Astrocyte (in vitro differentiated cells and primary cell): ENCODE results near the gene ARHGAP25. TPM values are rescaled to one million over a fixed set of nuclear protein-coding genes. Genes with fewer than 3 reads are reported as not detected.

Experiments used
- DNase-seq: peaks from one replicate; pipeline ENCODE4 v3.0.0-alpha.2; 2010; ENCODE audit warnings: low read depth
- FAIRE-seq: peaks from 2 replicates; lab custom pipeline; 2011; peaks lifted over from hg19 to GRCh38; lab: Jason Lieb, UNC
- H2AFZ ChIP-seq: 2 replicates; pipeline ENCODE4 v1.6.0; 2012; ENCODE audit warnings: low read depth, low read length, inconsistent platforms
- H3K27ac ChIP-seq: 2 replicates; pipeline ENCODE4 v1.5.1; 2011; ENCODE audit warnings: low read depth, low read length, inconsistent platforms
- H3K27me3 ChIP-seq: 2 replicates; pipeline ENCODE4 v1.6.0; 2011; ENCODE audit warnings: low read length, inconsistent platforms; ENCODE audit not compliant: insufficient read depth
- H3K36me3 ChIP-seq: 2 replicates; pipeline ENCODE4 v1.5.1; 2011; ENCODE audit warnings: low read length, inconsistent platforms; ENCODE audit not compliant: insufficient read depth
- H3K4me1 ChIP-seq: 2 replicates; pipeline ENCODE4 v1.5.1; 2011; ENCODE audit warnings: low read length, inconsistent platforms; ENCODE audit not compliant: insufficient read depth
- H3K4me2 ChIP-seq: 2 replicates; pipeline ENCODE4 v1.6.0; 2012; ENCODE audit warnings: low read length, inconsistent platforms
- H3K4me3 ChIP-seq: 2 replicates; pipeline ENCODE4 v1.5.1; 2011; ENCODE audit warnings: low read depth, mild to moderate bottlenecking, low read length, inconsistent platforms; ENCODE audit not compliant: insufficient read depth
- H3K79me2 ChIP-seq: 2 replicates; pipeline ENCODE4 v1.6.0; 2012; ENCODE audit warnings: mild to moderate bottlenecking, low read length, inconsistent platforms; ENCODE audit not compliant: insufficient read depth
- H3K9ac ChIP-seq: 2 replicates; pipeline ENCODE4 v1.6.0; 2012; ENCODE audit warnings: mild to moderate bottlenecking, low read length, inconsistent platforms
- H3K9me3 ChIP-seq: 2 replicates; pipeline ENCODE4 v1.5.1; 2012; ENCODE audit warnings: low read depth, mild to moderate bottlenecking, low read length, inconsistent platforms; ENCODE audit not compliant: insufficient read depth
- H4K20me1 ChIP-seq: 2 replicates; pipeline ENCODE4 v1.6.0; 2012; ENCODE audit warnings: low read length, inconsistent platforms; ENCODE audit not compliant: insufficient read depth
- H3K27ac Mint-ChIP-seq: one replicate; pipeline ENCODE4 v1.8.0; 2021; ENCODE audit warnings: mild to moderate bottlenecking, mixed read lengths; ENCODE audit not compliant: unreplicated experiment
- H3K27me3 Mint-ChIP-seq: one replicate; pipeline ENCODE4 v1.8.0; 2021; ENCODE audit warnings: low read depth, mixed read lengths; ENCODE audit not compliant: unreplicated experiment
- H3K36me3 Mint-ChIP-seq: one replicate; pipeline ENCODE4 v1.8.0; 2021; ENCODE audit warnings: low read depth, mixed read lengths; ENCODE audit not compliant: unreplicated experiment
- H3K4me1 Mint-ChIP-seq: one replicate; pipeline ENCODE4 v1.8.0; 2021; ENCODE audit warnings: low read depth, mixed read lengths; ENCODE audit not compliant: unreplicated experiment
- H3K4me3 Mint-ChIP-seq: one replicate; pipeline ENCODE4 v1.8.0; 2021; ENCODE audit warnings: mild to moderate bottlenecking, moderate library complexity, mixed read lengths; ENCODE audit not compliant: unreplicated experiment
- H3K9me3 Mint-ChIP-seq: one replicate; pipeline ENCODE4 v1.8.0; 2021; ENCODE audit warnings: mild to moderate bottlenecking, mixed read lengths; ENCODE audit not compliant: unreplicated experiment
- EZH2 ChIP-seq: IDR thresholded peaks from 2 replicates; pipeline ENCODE4 v1.6.1; 2012; ENCODE audit warnings: mild to moderate bottlenecking, low read length, inconsistent platforms; ENCODE audit not compliant: insufficient read depth
- total RNA-seq: library from RNA; stranded (reverse); gene quantifications from 2 replicates; pipeline ENCODE4 v1.2.1, GENCODE V29; 2021
- TF ChIP-seq, protein P1 (sequence below): IDR thresholded peaks from 2 replicates; pipeline ENCODE4 v1.5.1; 2011; ENCODE audit warnings: low read depth, mild to moderate bottlenecking, inconsistent platforms, low read length, moderate library complexity; ENCODE audit not compliant: insufficient read depth

The ARHGAP25 gene
- total RNA-seq, 1 donor from 2014 or later: 0.30 TPM

DNA sequence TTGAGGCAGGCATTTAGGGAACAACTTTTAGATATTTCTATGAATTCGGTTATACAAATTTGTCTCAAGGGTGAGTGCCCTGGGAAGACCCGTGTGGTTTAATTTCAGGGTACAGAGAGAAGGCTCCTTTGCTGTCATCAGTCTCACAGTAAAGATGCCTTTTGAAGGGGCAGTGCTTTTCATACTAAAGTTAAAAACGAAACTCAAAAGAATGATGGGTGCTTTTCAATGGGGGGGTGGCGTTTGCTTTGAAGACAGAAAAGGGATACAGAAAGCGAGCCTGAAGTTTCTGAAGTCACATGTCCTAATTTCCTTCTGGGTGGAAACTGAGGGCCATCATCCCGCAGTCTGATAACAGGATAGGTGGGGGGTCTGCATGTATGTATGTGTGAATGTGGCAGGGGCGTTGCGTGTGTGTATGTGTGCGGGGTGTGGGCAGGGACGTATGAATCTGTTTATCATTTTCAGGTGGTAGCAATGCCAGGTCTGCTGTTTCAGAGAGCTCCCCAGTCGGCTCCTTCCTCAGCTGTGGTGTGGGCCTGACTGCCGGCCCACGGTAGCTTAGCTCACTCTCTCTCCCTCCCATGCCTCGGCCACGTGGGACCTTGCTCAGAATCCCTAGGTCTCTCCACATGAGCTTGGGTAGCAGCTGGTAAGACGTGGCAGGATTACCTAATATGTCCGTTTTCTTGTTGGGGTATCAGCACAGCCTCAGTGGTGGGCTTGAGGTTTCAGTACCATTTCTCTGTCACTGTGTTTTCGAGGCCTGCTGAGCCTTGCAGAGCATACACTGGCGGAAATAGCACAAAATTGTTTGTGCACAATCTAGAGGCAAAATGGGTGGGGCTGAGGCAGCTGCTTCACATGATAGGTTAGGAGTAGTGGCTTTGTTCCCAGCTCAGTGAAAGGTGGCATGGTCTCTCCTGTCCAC, 32.7 kb downstream of the ARHGAP25 start:
- Histone ChIP-seq H3K9ac (no peak overlapping the region), H4K20me1 (no peaks in the 10 kb centered on the region), H3K27me3 (no peaks in the 10 kb centered on the region), H3K79me2 (no peaks in the 10 kb centered on the region), H3K4me2 (no peak overlapping the region), H3K4me1 (peaks cover 35% of the 10 kb centered on the region), H3K4me3 (no peak overlapping the region), H3K27ac (no peak overlapping the region), H3K36me3 (no peaks in the 10 kb centered on the region), H2AFZ (no peak overlapping the region), H3K9me3 (no peaks in the 10 kb centered on the region)
- H3K27me3 Mint-ChIP-seq: no peaks in the 10 kb centered on the region
- TF ChIP-seq, protein P1, sequence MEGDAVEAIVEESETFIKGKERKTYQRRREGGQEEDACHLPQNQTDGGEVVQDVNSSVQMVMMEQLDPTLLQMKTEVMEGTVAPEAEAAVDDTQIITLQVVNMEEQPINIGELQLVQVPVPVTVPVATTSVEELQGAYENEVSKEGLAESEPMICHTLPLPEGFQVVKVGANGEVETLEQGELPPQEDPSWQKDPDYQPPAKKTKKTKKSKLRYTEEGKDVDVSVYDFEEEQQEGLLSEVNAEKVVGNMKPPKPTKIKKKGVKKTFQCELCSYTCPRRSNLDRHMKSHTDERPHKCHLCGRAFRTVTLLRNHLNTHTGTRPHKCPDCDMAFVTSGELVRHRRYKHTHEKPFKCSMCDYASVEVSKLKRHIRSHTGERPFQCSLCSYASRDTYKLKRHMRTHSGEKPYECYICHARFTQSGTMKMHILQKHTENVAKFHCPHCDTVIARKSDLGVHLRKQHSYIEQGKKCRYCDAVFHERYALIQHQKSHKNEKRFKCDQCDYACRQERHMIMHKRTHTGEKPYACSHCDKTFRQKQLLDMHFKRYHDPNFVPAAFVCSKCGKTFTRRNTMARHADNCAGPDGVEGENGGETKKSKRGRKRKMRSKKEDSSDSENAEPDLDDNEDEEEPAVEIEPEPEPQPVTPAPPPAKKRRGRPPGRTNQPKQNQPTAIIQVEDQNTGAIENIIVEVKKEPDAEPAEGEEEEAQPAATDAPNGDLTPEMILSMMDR: no peak
- no peak for TF ChIP-seq EZH2
- no peaks in the 10 kb centered on the region for H3K9me3 Mint-ChIP-seq
- no peak for FAIRE-seq
- H3K4me3 Mint-ChIP-seq: no peak overlapping the region
- no peaks in the 10 kb centered on the region for H3K36me3 Mint-ChIP-seq
- peaks cover 63% of the 10 kb centered on the region for H3K4me1 Mint-ChIP-seq
- DNase-seq: no peak
- no peak overlapping the region for H3K27ac Mint-ChIP-seq

DNA sequence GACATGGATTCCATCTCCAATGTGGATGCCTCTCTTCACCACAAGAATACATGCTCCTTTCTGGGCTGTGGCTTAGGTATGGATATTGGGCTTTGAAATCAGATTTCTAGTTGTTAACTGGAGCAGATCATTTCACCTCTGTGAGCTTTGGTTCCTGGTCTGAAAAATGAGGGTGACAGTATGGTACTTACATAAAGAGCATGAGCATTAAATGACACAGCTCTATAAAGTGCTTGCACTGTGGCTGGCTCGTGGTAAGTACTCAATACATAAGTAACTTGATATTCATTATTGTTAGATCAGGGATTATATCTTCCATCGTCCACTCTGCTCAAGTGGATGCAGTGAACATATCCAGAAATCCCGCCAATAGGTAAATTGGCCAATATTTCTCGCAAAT, 33.4 kb downstream of the ARHGAP25 start:
- no peaks in the 10 kb centered on the region for H3K36me3 Mint-ChIP-seq
- Histone ChIP-seq H3K9me3 (no peaks in the 10 kb centered on the region), H3K9ac (no peak overlapping the region), H3K4me2 (no peak overlapping the region), H3K4me3 (no peak overlapping the region), H2AFZ (no peak overlapping the region), H3K36me3 (no peaks in the 10 kb centered on the region), H3K4me1 (peaks cover 35% of the 10 kb centered on the region), H3K79me2 (no peaks in the 10 kb centered on the region), H4K20me1 (no peaks in the 10 kb centered on the region), H3K27ac (no peak overlapping the region), H3K27me3 (no peaks in the 10 kb centered on the region)
- H3K4me1 Mint-ChIP-seq: peaks cover 57% of the 10 kb centered on the region
- no peaks in the 10 kb centered on the region for H3K27me3 Mint-ChIP-seq
- TF ChIP-seq, protein P1: no peak
- no peak for TF ChIP-seq EZH2
- H3K27ac Mint-ChIP-seq: no peak overlapping the region
- FAIRE-seq (no peak), DNase-seq (no peak)
- H3K4me3 Mint-ChIP-seq: no peak overlapping the region
- H3K9me3 Mint-ChIP-seq: no peaks in the 10 kb centered on the region

DNA sequence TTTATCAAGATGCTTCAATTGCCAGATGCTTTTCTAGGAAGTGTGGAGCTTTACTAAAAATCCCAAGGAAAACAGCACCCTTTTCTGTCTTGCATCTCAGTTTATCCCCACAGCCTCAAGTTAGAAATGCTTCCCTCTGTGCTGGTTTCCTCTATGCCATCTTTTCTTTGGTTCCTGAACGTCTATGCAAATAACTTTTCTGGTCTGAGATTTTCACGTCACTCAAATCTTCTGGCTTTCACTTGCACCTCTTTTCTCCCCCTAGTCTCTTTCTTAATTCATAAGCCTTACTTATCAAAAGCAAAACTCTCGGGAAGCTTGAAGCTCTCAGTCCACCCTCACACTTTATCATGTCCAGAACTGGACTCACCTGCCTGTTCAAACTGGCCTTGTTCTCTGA, 33.9 kb downstream of the ARHGAP25 start:
- DNase-seq: no peak
- no peak for TF ChIP-seq EZH2
- TF ChIP-seq, protein P1: no peak
- H3K4me3 ChIP-seq: no peak overlapping the region
- peaks cover 35% of the 10 kb centered on the region for H3K4me1 ChIP-seq
- H3K79me2 ChIP-seq: no peaks in the 10 kb centered on the region
- Mint-ChIP-seq H3K27me3 (no peaks in the 10 kb centered on the region), H3K4me1 (peaks cover 53% of the 10 kb centered on the region), H3K27ac (no peak overlapping the region), H3K9me3 (no peaks in the 10 kb centered on the region), H3K4me3 (no peak overlapping the region), H3K36me3 (no peaks in the 10 kb centered on the region)
- no peaks in the 10 kb centered on the region for H3K9me3 ChIP-seq
- no peak overlapping the region for H3K4me2 ChIP-seq
- no peaks in the 10 kb centered on the region for H3K27me3 ChIP-seq
- no peak for FAIRE-seq
- H4K20me1 ChIP-seq: no peaks in the 10 kb centered on the region
- H3K36me3 ChIP-seq: no peaks in the 10 kb centered on the region
- H3K9ac ChIP-seq: no peak overlapping the region
- H2AFZ ChIP-seq: no peak overlapping the region
- H3K27ac ChIP-seq: no peak overlapping the region
